NCI-H526 treated with DMSO at 0.1 percent for 48 hours (cell line): ENCODE measurements around the gene ANXA10.
A peak's percentile ranks its signal among the peaks of the same experiment; 100 is the strongest.
"Not testable (repeated sequence)": the region's sequence is repeated elsewhere in the genome, so short reads cannot be mapped to it uniquely, and the experiment has no call there.

Experiments used
- DNase-seq: peaks from one replicate; lab custom pipeline; 2025; lab: John Stamatoyannopoulos, UW

ANXA10 gene

GRCh38 chr4:168154546-168155277 lies 62.4 kb downstream of the ANXA10 start:
- no peak for DNase-seq

DNA sequence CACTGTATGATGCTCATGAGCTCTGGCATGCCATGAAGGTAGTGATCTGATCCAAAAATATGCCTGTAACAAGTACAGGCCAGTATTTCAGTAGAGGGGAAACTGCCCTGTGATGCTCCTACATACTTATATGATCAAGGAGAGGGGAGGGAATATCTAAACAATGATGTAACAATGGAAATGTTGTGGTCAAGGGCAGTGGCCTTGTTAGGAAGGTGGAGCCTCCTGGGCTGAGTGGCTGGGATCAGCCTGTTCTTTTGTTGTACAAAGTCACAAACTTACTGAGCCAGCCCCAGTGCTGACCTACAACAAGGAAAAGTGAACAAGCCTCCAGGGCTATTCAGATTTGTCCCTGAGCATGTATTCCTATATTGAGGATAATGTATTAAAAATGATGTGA lies 70.3 kb downstream of the ANXA10 start:
- DNase-seq = no peak

- DNase-seq = no peak
These were observed 70.8 kb downstream of the ANXA10 start for GRCh38 chr4:168163106-168163505.

DNA sequence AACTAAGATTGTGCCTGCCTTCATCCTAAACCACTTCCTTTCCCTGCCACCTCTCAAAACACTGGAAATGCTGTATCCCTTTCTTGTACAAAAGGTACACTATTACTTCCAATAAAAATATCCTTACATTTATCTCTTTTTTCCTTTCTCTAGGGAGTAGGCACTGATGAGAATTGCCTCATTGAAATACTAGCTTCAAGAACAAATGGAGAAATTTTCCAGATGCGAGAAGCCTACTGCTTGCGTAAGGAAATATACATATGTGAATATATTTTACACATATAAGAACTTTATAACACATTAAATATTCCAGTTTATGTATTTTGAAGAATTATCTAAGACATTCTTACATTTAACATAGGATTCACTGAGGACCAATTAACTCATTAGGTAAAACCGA lies 71.7 kb downstream of the ANXA10 start:
- no peak for DNase-seq

- no peak for DNase-seq
These were observed 72.7 kb downstream of the ANXA10 start for GRCh38 chr4:168164915-168165548.

DNA sequence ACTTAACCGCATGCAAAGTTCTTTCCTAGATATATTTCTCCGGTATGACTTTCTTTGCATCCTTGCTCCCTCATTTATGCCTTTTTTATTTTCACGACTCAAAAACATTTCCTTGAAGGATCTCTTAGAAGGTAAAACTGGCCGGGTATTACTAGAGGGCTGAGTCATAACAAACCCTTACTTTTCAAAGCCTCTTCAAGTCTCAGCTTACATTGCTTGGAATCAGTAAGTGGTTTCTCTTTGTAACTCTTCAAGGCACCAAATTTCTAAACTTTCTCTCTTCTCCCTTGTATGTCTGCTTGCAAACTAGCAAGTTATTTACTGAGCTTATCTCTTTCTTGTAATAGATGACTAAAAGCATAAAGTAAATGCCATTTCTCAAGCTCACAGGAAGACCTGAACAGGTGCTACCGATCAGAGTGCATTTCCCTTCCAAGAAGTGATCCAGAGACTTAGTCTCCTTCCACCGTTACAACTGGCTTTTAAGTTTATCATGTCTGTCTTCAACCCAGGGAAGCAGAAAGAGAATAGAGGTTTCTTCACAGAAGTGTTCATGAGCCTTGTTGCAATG lies 75.5 kb downstream of the ANXA10 start:
- DNase-seq = no peak

- no peak for DNase-seq
These were observed 82.0 kb downstream of the ANXA10 start for GRCh38 chr4:168174308-168174707.

DNA sequence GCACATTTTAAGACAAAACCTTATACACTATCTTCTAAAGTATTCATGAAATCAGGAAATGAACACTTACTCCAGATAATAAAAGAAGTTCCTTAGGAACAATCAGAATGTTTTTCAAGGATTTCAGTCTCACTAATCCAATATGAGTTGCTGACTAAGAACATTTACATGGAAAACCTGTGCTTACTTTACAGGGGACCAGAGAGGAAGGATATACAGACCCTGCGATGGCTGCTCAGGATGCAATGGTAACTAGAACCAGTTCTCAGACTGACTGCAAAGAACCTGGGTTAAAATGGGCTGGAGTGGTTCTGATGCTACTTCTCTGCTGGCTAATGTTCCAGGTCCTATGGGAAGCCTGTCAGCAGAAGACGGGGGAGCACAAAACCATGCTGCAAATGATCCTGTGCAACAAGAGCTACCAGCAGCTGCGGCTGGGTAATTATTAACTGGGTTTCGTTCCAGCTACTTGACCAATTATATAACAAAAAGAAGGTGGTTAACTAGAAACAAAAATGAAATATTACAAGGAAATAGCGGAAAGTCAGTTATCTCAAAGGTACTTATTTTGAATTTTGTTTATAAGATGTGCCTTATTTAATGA lies 85.3 kb downstream of the ANXA10 start:
- DNase-seq = no peak

GRCh38 chr4:168183717-168184571 lies 91.6 kb downstream of the ANXA10 start:
- DNase-seq = peak; percentile 33

DNA sequence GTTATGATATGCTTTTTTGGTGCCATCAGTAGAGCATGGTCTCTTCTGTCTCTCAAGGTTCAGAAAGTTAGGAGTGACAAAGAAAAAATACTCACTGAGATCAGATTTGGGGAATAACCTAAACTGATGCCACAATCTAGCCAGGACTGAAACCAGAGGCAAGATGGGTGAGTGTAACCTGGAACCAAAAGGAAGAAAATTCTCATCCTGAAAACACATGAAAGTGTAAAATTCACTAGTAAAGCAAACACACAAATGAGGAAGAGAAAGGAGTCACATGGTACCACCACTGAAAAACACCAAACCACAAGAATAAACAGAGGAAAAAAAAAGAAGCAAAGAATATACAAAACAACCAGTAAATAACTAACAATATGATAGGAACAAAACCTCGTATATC lies 96.4 kb downstream of the ANXA10 start:
- DNase-seq = no peak

- no peak for DNase-seq
These were observed 105.6 kb downstream of the ANXA10 start for GRCh38 chr4:168197926-168198325.

DNA sequence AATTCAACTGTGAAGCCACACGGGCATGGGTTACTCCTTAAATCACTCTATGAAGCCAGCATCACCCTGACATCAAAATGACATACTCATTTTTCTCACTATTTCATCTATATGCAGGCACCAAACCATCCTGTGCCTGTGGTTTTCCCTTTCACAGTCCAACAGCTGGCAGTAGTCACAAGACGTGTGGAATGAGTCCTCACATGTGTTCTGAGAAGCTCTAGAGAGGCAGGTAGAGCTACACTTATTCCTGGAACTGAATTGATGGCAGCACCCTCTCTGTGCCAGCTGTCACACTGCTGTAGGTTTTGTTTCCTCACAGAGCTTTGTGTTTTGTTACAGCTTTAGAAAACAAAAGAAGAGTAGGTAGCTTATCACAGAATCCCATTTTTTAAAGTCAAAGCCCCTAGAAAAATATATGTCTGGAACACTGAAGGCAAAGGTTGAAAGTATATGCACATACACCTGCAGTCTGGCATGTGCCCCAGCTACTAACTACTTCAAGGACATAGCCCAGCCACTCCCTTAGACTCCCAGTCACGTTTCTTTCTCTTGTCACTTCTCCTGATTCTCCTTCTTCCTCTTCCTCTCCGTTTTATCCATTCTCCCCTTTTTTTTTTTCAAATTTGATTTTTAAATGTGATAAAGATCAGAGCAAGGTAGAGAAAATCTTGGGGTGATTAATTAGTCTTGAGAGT lies 107.1 kb downstream of the ANXA10 start:
- DNase-seq = no peak

DNA sequence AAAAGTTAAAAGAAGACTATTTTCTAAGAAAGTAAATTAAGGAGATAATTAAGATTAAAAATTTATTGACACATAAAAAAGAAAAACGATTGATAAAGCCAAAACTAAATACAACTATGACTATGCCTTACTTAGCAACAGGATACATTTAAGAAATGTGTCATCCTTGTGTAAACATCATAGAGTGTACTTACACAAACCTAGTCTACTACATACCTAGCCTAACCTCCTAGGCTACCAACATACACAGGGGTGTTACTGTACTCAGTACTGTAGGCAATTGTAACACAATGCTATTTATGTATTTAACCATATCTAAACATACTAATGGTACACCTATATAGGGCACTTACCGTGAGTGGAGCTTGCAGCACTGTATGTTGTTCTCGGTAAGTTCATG lies 108.3 kb downstream of the ANXA10 start:
- DNase-seq = no peak

GRCh38 chr4:168203233-168203911 lies 111.0 kb downstream of the ANXA10 start:
- DNase-seq = no peak

- no peak for DNase-seq
These were observed 116.7 kb downstream of the ANXA10 start for GRCh38 chr4:168208957-168209614.

DNA sequence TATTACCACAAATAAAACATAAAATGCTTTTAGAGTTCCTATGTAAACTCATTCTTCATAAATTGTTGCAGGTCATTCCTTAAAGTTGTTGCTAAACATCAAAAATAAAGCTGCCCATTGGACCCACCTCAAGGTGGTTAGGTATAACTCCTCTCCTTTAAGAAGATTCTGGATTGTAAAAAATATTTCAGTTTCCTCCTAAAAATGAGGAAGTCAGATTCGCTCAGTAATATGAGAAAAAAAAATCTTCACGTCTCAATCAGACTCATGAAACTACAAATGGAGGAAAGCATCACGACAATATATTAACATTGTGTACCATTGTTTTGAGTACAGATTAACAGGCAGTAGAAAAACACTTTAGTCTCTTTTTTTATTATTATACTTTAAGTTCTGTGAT lies 120.3 kb downstream of the ANXA10 start:
- no peak for DNase-seq

GRCh38 chr4:168213511-168213910 lies 121.2 kb downstream of the ANXA10 start:
- DNase-seq = not testable (repeated sequence)

DNA sequence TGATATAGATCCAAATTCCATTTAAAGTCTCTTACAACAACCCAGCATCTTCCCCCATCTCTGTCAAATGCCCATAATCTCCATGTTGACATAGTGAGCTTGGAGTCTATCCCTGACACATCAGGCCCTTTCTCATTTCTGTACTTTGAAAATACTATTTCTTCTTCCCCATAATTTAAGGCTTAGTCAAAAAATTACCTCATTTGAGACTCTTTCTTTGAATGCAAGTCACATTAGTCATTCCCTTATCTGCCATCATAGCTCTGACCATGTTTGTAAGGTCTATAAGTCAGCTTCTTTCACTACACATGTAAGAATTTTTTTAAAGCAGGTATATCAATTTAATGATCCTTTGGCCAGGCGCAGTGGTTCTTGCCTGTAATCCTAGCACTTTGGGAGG lies 126.3 kb downstream of the ANXA10 start:
- DNase-seq = no peak

GRCh38 chr4:168220893-168221292 lies 128.6 kb downstream of the ANXA10 start:
- DNase-seq = no peak

GRCh38 chr4:168221301-168221700 lies 129.0 kb downstream of the ANXA10 start:
- DNase-seq = no peak
